Osteoblast (primary cell): ENCODE measurements around the gene LAMC1. TPM values are rescaled to one million over a fixed set of nuclear protein-coding genes. Genes with fewer than 3 reads are reported as not detected.

Experiments used
- DNase-seq: peaks from one replicate; pipeline ENCODE4 v3.0.0; 2011; ENCODE audit warnings: low spot score, mixed read lengths; ENCODE audit not compliant: insufficient read length; ENCODE audit errors: missing footprints
- H2AFZ ChIP-seq: 2 replicates; pipeline ENCODE4 v1.6.0; 2011; ENCODE audit warnings: mild to moderate bottlenecking, low read length
- H3K27ac ChIP-seq: 2 replicates; pipeline ENCODE4 v1.5.1; 2011; ENCODE audit warnings: mild to moderate bottlenecking, low read depth, low read length, moderate library complexity
- H3K27me3 ChIP-seq: 2 replicates; pipeline ENCODE4 v1.6.0; 2012; ENCODE audit warnings: mild to moderate bottlenecking, control low read depth, inconsistent platforms, low read length, moderate library complexity; ENCODE audit not compliant: insufficient read depth
- H3K36me3 ChIP-seq: 2 replicates; pipeline ENCODE4 v1.5.1; 2011; ENCODE audit warnings: mild to moderate bottlenecking, low read length, control low read depth, moderate library complexity; ENCODE audit not compliant: insufficient read depth
- H3K4me1 ChIP-seq: 2 replicates; pipeline ENCODE4 v1.5.1; 2011; ENCODE audit warnings: mild to moderate bottlenecking, low read length, control low read depth, moderate library complexity; ENCODE audit not compliant: insufficient read depth
- H3K4me2 ChIP-seq: 2 replicates; pipeline ENCODE4 v1.6.0; 2011; ENCODE audit warnings: mild to moderate bottlenecking, low read length; ENCODE audit not compliant: insufficient read depth
- H3K4me3 ChIP-seq: fragments of 200-600 bp; sonication (generic); 3 replicates; pipeline ENCODE4 v1.5.1; 2012; ENCODE audit warnings: mild to moderate bottlenecking, low read length, inconsistent platforms; ENCODE audit not compliant: insufficient read depth
- H3K79me2 ChIP-seq: 2 replicates; pipeline ENCODE4 v1.6.0; 2012; ENCODE audit warnings: mild to moderate bottlenecking, low read length, control low read depth, inconsistent platforms; ENCODE audit not compliant: insufficient read depth
- H3K9me3 ChIP-seq: 2 replicates; pipeline ENCODE4 v1.5.1; 2011; ENCODE audit warnings: low read depth, low read length, control low read depth
- H4K20me1 ChIP-seq: 2 replicates; pipeline ENCODE4 v1.6.0; 2012; ENCODE audit warnings: mild to moderate bottlenecking, low read length, control low read depth; ENCODE audit not compliant: insufficient read depth
- total RNA-seq: library from RNA; depleted of rRNA; stranded (reverse); fragments of >200 nt; gene quantifications from 2 replicates; pipeline ENCODE4 v1.2.3, GENCODE V29; 2012
- TF ChIP-seq, protein P1 (sequence below): IDR thresholded peaks from 2 replicates; pipeline ENCODE4 v1.5.1; 2011; ENCODE audit warnings: mild to moderate bottlenecking, low read depth, low read length, moderate library complexity; ENCODE audit errors: extremely low read depth

The LAMC1 gene
- total RNA-seq, 1 donor: 966 TPM

DNA sequence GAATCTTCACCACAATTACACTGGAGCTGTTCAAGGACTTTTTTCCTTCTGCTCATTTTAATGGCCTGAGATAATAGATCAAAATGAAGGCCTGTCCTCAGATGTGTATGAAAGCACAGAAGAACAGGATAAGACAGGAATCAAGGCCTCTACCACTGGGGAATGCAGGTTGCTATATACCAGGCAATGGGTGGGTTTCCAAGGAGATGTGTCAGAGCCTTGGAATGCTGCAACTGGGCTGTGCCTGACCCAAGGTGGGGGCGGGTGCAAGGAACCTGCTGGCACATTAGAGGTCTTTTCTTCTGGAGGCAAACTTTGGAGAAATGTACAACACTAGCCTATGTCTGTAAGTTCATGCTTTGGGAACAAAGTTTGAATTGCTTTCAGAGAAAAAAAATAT is 141.1 kb downstream of the LAMC1 start:
- Histone ChIP-seq H2AFZ (no peak overlapping the region), H3K79me2 (no peaks in the 10 kb centered on the region), H3K9me3 (no peaks in the 10 kb centered on the region), H3K4me2 (peak overlapping the region; percentile 41), H4K20me1 (no peaks in the 10 kb centered on the region), H3K36me3 (no peaks in the 10 kb centered on the region), H3K4me1 (peaks cover 37% of the 10 kb centered on the region), H3K4me3 (no peak overlapping the region), H3K27ac (peak overlapping the region; percentile 85), H3K27me3 (no peaks in the 10 kb centered on the region)
- TF ChIP-seq, protein P1, sequence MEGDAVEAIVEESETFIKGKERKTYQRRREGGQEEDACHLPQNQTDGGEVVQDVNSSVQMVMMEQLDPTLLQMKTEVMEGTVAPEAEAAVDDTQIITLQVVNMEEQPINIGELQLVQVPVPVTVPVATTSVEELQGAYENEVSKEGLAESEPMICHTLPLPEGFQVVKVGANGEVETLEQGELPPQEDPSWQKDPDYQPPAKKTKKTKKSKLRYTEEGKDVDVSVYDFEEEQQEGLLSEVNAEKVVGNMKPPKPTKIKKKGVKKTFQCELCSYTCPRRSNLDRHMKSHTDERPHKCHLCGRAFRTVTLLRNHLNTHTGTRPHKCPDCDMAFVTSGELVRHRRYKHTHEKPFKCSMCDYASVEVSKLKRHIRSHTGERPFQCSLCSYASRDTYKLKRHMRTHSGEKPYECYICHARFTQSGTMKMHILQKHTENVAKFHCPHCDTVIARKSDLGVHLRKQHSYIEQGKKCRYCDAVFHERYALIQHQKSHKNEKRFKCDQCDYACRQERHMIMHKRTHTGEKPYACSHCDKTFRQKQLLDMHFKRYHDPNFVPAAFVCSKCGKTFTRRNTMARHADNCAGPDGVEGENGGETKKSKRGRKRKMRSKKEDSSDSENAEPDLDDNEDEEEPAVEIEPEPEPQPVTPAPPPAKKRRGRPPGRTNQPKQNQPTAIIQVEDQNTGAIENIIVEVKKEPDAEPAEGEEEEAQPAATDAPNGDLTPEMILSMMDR: no peak
- DNase-seq: no peak

DNA sequence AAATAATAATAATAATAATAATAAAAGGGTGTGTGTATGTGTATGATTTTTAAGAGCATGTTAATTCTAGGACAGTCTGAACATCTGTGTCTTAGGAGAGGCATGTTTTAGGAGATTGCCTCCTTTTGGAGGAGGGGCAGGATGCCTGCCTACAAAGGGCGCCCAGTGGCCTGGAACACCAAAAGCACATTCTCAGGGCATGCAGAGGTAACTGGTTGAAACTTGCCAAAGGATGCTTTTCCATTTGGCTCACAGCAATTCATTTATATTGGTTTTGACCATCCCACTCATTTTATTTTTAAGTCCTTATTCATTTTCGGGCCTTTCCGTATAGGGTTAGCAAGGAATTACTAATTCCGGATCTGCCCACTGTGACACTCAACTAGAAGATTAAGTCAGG is 141.7 kb downstream of the LAMC1 start:
- Histone ChIP-seq H4K20me1 (no peaks in the 10 kb centered on the region), H3K4me1 (peaks cover 37% of the 10 kb centered on the region), H3K27me3 (no peaks in the 10 kb centered on the region), H3K27ac (peak overlapping the region; percentile 19), H2AFZ (no peak overlapping the region), H3K9me3 (no peaks in the 10 kb centered on the region), H3K36me3 (no peaks in the 10 kb centered on the region), H3K79me2 (no peaks in the 10 kb centered on the region), H3K4me3 (no peak overlapping the region), H3K4me2 (no peak overlapping the region)
- TF ChIP-seq, protein P1: no peak
- no peak for DNase-seq

GRCh38 chr1:183165456-183165855 is 142.2 kb downstream of the LAMC1 start:
- peaks cover 37% of the 10 kb centered on the region for H3K4me1 ChIP-seq
- H3K79me2 ChIP-seq: no peaks in the 10 kb centered on the region
- no peaks in the 10 kb centered on the region for H3K27me3 ChIP-seq
- H4K20me1 ChIP-seq: no peaks in the 10 kb centered on the region
- no peaks in the 10 kb centered on the region for H3K36me3 ChIP-seq
- H3K4me2 ChIP-seq: no peak overlapping the region
- no peak overlapping the region for H3K4me3 ChIP-seq
- no peaks in the 10 kb centered on the region for H3K9me3 ChIP-seq
- no peak overlapping the region for H2AFZ ChIP-seq
- TF ChIP-seq, protein P1: no peak
- DNase-seq: peak; percentile 45
- peak overlapping the region; percentile 19 for H3K27ac ChIP-seq

DNA sequence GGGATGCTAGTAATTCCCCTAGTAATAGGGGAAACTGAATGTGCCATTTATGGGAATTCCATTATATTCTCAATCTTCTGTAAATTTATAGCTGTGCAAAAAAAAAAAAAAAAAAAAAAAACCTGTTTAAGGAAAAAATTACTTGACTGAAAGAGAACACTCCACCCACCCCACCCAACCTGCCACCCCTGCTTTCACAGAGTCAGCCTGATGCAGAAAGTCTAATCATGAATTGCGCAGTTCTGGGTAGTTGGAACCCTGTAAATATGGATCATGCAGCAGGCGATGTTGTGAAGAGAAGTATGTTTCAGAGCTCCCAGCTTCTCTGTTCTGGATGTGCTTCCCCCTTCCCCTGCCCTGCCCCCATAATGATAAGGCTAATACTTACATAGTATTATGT is 143.2 kb downstream of the LAMC1 start:
- H3K79me2 ChIP-seq: no peaks in the 10 kb centered on the region
- H4K20me1 ChIP-seq: no peaks in the 10 kb centered on the region
- H3K4me2 ChIP-seq: no peak overlapping the region
- no peaks in the 10 kb centered on the region for H3K9me3 ChIP-seq
- H3K36me3 ChIP-seq: no peaks in the 10 kb centered on the region
- H2AFZ ChIP-seq: no peak overlapping the region
- DNase-seq: no peak
- TF ChIP-seq, protein P1: no peak
- peaks cover 34% of the 10 kb centered on the region for H3K4me1 ChIP-seq
- H3K27ac ChIP-seq: no peak overlapping the region
- no peak overlapping the region for H3K4me3 ChIP-seq
- no peaks in the 10 kb centered on the region for H3K27me3 ChIP-seq
